Measurements from ENCODE around the gene TSPAN5.
"Not testable (repeated sequence)": the region's sequence is repeated elsewhere in the genome, so short reads cannot be mapped to it uniquely, and the experiment has no call there.

The TSPAN5 gene

GRCh38 chr4:98484031-98484430, 174.4 kb downstream of the TSPAN5 start:
- no peak for DNase-seq

- DNase-seq: no peak
These were observed 175.3 kb downstream of the TSPAN5 start for GRCh38 chr4:98482847-98483806.

GRCh38 chr4:98482503-98482846, 175.9 kb downstream of the TSPAN5 start:
- no peak for DNase-seq

- no peak for DNase-seq
These were observed 177.2 kb downstream of the TSPAN5 start for GRCh38 chr4:98481167-98481566.

GRCh38 chr4:98480535-98480934, 177.9 kb downstream of the TSPAN5 start:
- no peak for DNase-seq

GRCh38 chr4:98479590-98479989, 178.8 kb downstream of the TSPAN5 start:
- DNase-seq: not testable (repeated sequence)

- DNase-seq: no peak
These were observed 181.5 kb downstream of the TSPAN5 start for GRCh38 chr4:98476891-98477290.

GRCh38 chr4:98474408-98474844, 184.0 kb downstream of the TSPAN5 start:
- no peak for DNase-seq

- no peak for DNase-seq
These were observed 185.4 kb downstream of the TSPAN5 start for GRCh38 chr4:98473046-98473445.

GRCh38 chr4:98470831-98471230, 187.6 kb downstream of the TSPAN5 start:
- DNase-seq: no peak

GRCh38 chr4:98470366-98470765, 188.0 kb downstream of the TSPAN5 start:
- DNase-seq: no peak

- no peak for DNase-seq
These were observed 188.6 kb downstream of the TSPAN5 start for GRCh38 chr4:98469771-98470170.

- no peak for DNase-seq
These were observed 189.7 kb downstream of the TSPAN5 start for GRCh38 chr4:98468709-98469108.

- DNase-seq: peak; percentile 88
These were observed 190.8 kb downstream of the TSPAN5 start for GRCh38 chr4:98467627-98468072.

- no peak for DNase-seq
These were observed 191.4 kb downstream of the TSPAN5 start for GRCh38 chr4:98466868-98467599.

GRCh38 chr4:98462487-98462886, 195.9 kb downstream of the TSPAN5 start:
- DNase-seq: no peak

GRCh38 chr4:98461121-98461865, 197.1 kb downstream of the TSPAN5 start:
- not testable (repeated sequence) for DNase-seq

GRCh38 chr4:98457422-98457821, 201.0 kb downstream of the TSPAN5 start:
- DNase-seq: not testable (repeated sequence)

GRCh38 chr4:98452091-98452490, 206.3 kb downstream of the TSPAN5 start:
- no peak for DNase-seq

- no peak for DNase-seq
These were observed 209.5 kb downstream of the TSPAN5 start for GRCh38 chr4:98448908-98449307.

- DNase-seq: no peak
These were observed 210.8 kb downstream of the TSPAN5 start for GRCh38 chr4:98447648-98448047.

GRCh38 chr4:98446499-98447375, 211.7 kb downstream of the TSPAN5 start:
- no peak for DNase-seq
